ENCODE results near the gene RCVRN. TPM values are rescaled to one million over a fixed set of nuclear protein-coding genes. Genes with fewer than 3 reads are reported as not detected.

RCVRN gene
- polyA plus RNA-seq, 10 donors = 0.24 to 1.1 (median 0.59) TPM; not detected in 2

- DNase-seq = no peak
Measured at GRCh38 chr17:9855036-9855435, 50.0 kb downstream of the RCVRN start.

- DNase-seq = no peak
Measured at GRCh38 chr17:9854255-9854654, 50.8 kb downstream of the RCVRN start.

DNA sequence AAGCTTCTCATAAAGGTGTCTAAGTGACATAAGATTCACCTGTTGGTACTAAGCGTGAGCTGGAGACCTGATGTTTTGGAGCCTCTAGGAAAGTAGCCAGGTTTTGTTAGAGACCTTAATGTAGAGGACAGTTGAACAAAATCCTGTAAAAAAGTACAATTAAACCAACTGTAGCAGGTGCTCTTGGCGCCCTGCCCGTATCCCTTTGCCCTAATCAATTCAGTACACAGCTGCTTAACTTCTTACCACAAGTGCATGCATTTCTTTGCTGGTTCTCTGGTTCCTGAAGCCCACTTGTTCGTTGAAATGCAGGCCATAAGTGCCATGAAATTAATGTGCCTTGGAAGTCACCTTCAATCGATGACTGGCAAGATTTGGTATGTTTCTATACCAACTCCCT lies 54.9 kb downstream of the RCVRN start:
- no peak for DNase-seq

Other genes with a start within 250 kb of the RCVRN start
- 10 to 100 TPM; 41.5 to 99.6 (median 88.4) TPM for gene DHRS7C, start 113.7 kb downstream of the RCVRN start, polyA plus RNA-seq (ENCODE audit: insufficient read length in 10 of 10)
- gene GSG1L2, start 83.2 kb downstream of the RCVRN start, polyA plus RNA-seq (ENCODE audit: insufficient read length in 10 of 10) = not detected
- gene GLP2R, start 79.3 kb downstream of the RCVRN start, polyA plus RNA-seq (ENCODE audit: insufficient read length in 10 of 10) = under 1 TPM in 4 of 10 donors, not detected in 6; 0.05 to 0.15 (median 0.08) TPM